HEK293T (cell line): ENCODE data around the gene SNX4.
"Not testable (repeated sequence)": the region's sequence is repeated elsewhere in the genome, so short reads cannot be mapped to it uniquely, and the experiment has no call there.

Source experiments
- CTCF ChIA-PET: fragments of 350-600 bp; formaldehyde crosslinking; extraction: SDS; loops from one replicate; lab custom pipeline; 2021; ENCODE audit warnings: antibody characterized with exemption, inconsistent platforms; lab: Yijun Ruan, JAX
- POLR2A ChIA-PET: fragments of 350-600 bp; formaldehyde crosslinking; extraction: SDS; loops from one replicate; lab custom pipeline; 2020; ENCODE audit warnings: antibody characterized with exemption, inconsistent platforms; lab: Yijun Ruan, JAX
- DNase-seq: peaks from one replicate; pipeline ENCODE4 v3.0.0; 2012; ENCODE audit warnings: mixed read lengths; ENCODE audit errors: extremely low spot score
- ARNT ChIP-seq: fragments of 450-650 bp; IDR thresholded peaks from 2 replicates; pipeline ENCODE4 v1.6.1; 2017; ENCODE audit warnings: mild to moderate bottlenecking
- BHLHE40 ChIP-seq: fragments of 450-650 bp; IDR thresholded peaks from 2 replicates; pipeline ENCODE4 v1.6.1; 2016; ENCODE audit warnings: mild to moderate bottlenecking, moderate library complexity, borderline replicate concordance
- CTBP1 ChIP-seq: fragments of 450-650 bp; IDR thresholded peaks from 2 replicates; pipeline ENCODE4 v1.6.1; 2016; ENCODE audit warnings: borderline replicate concordance
- ELF4 ChIP-seq: fragments of 450-650 bp; IDR thresholded peaks from 2 replicates; pipeline ENCODE4 v1.6.1; 2017; ENCODE audit warnings: antibody characterized with exemption
- FOXA1 ChIP-seq: fragments of 450-650 bp; IDR thresholded peaks from 2 replicates; pipeline ENCODE4 v1.6.1; 2016; ENCODE audit warnings: mild to moderate bottlenecking
- FOXK2 ChIP-seq: fragments of 450-650 bp; IDR thresholded peaks from 2 replicates; pipeline ENCODE4 v1.6.1; 2016; ENCODE audit warnings: mild to moderate bottlenecking
- FOXM1 ChIP-seq: fragments of 450-650 bp; IDR thresholded peaks from 2 replicates; pipeline ENCODE4 v1.6.1; 2017; ENCODE audit warnings: mild to moderate bottlenecking, borderline replicate concordance
- HDGF ChIP-seq: fragments of 450-650 bp; IDR thresholded peaks from 2 replicates; pipeline ENCODE4 v1.6.1; 2017; ENCODE audit warnings: antibody characterized with exemption, borderline replicate concordance
- L3MBTL2 ChIP-seq: fragments of 450-650 bp; conservative IDR thresholded peaks from 2 replicates; pipeline ENCODE4 v1.6.1; 2016; ENCODE audit warnings: mild to moderate bottlenecking
- LEF1 ChIP-seq: fragments of 450-650 bp; IDR thresholded peaks from 2 replicates; pipeline ENCODE4 v1.6.1; 2017; ENCODE audit warnings: mild to moderate bottlenecking, borderline replicate concordance
- NFRKB ChIP-seq: fragments of 450-650 bp; IDR thresholded peaks from 2 replicates; pipeline ENCODE4 v1.6.1; 2016; ENCODE audit warnings: mild to moderate bottlenecking, moderate library complexity
- PKNOX1 ChIP-seq: fragments of 450-650 bp; IDR thresholded peaks from 2 replicates; pipeline ENCODE4 v1.6.1; 2016
- SP1 ChIP-seq: fragments of 450-650 bp; IDR thresholded peaks from 2 replicates; pipeline ENCODE4 v1.6.1; 2017
- SUZ12 ChIP-seq: fragments of 450-650 bp; IDR thresholded peaks from 2 replicates; pipeline ENCODE4 v1.6.1; 2016; ENCODE audit warnings: mild to moderate bottlenecking
- TARDBP ChIP-seq: fragments of 450-650 bp; IDR thresholded peaks from 2 replicates; pipeline ENCODE4 v1.6.1; 2016
- ZNF384 ChIP-seq: fragments of 450-650 bp; IDR thresholded peaks from 2 replicates; pipeline ENCODE4 v1.6.1; 2016

Gene SNX4

GRCh38 chr3:125519678-125520562 lies at the start of gene SNX4:
Gene SNX4 (minus strand): TSS chr3:125520202. CDS start chr3:125520172, 30 bp downstream.
- ChIA-PET CTCF (interaction anchor here (0.6 kb wide), 1 partner anchor 31 kb away, joined by 3 read pairs; no protein-coding TSS in a partner anchor), POLR2A (interaction anchor here (0.8 to 1.8 kb wide), 6 partner anchors 8 to 77 kb away, joined by 3 to 8 read pairs (median 4); no protein-coding TSS in a partner anchor)
- peak; percentile 94 for DNase-seq
- no peak for TF ChIP-seq HDGF
- no peak for TF ChIP-seq PKNOX1
- no peak for TF ChIP-seq FOXK2
- no peak for TF ChIP-seq TARDBP
- TF ChIP-seq NFRKB, result no peak
- no peak for TF ChIP-seq FOXA1
- no peak for TF ChIP-seq SP1

- TF ChIP-seq PKNOX1 (no peak), FOXK2 (no peak), BHLHE40 (no peak), SUZ12 (no peak), SP1 (no peak), ARNT (no peak), FOXA1 (no peak), HDGF (no peak), CTBP1 (no peak), ELF4 (no peak), ZNF384 (no peak)
- no peak for DNase-seq
- ChIA-PET CTCF (no interaction called here), POLR2A (no interaction called here)
Measured at GRCh38 chr3:125556314-125556713, 36.3 kb upstream of the SNX4 start.

- POLR2A ChIA-PET, result no interaction called here
- DNase-seq, result no peak
- TF ChIP-seq FOXK2, result no peak
- no peak for TF ChIP-seq CTBP1
- no peak for TF ChIP-seq LEF1
- TF ChIP-seq ELF4, result no peak
- no peak for TF ChIP-seq ZNF384
- no peak for TF ChIP-seq BHLHE40
- no peak for TF ChIP-seq ARNT
- TF ChIP-seq PKNOX1, result no peak
- no peak for TF ChIP-seq TARDBP
- no peak for TF ChIP-seq NFRKB
- no peak for TF ChIP-seq FOXM1
- no peak for TF ChIP-seq SP1
- TF ChIP-seq SUZ12, result no peak
- no peak for TF ChIP-seq FOXA1
- CTCF ChIA-PET, result no interaction called here
Measured at GRCh38 chr3:125552401-125552800, 32.4 kb upstream of the SNX4 start.

- no peak for DNase-seq
- POLR2A ChIA-PET, result interaction anchor here (1.6 kb wide), 1 partner anchor 9 kb away, joined by 5 read pairs; the partner anchor contains the start of gene SNX4
- CTCF ChIA-PET, result no interaction called here
- TF ChIP-seq ARNT (no peak), FOXA1 (no peak), FOXK2 (no peak), TARDBP (no peak), FOXM1 (no peak), NFRKB (no peak)
Measured at GRCh38 chr3:125528920-125529319, 8.9 kb upstream of the SNX4 start.

- ChIA-PET CTCF (no interaction called here), POLR2A (no interaction called here)
- TF ChIP-seq FOXA1 (no peak), L3MBTL2 (no peak), NFRKB (no peak), HDGF (no peak), FOXM1 (no peak), SP1 (no peak), ARNT (no peak), LEF1 (no peak), PKNOX1 (no peak), SUZ12 (no peak), TARDBP (no peak), CTBP1 (no peak), ELF4 (no peak), ZNF384 (no peak), BHLHE40 (no peak), FOXK2 (no peak)
- DNase-seq, result no peak
Measured at GRCh38 chr3:125525153-125525552, 5.2 kb upstream of the SNX4 start.

GRCh38 chr3:125520563-125520919 lies 539 bp upstream of the SNX4 start:
- CTCF ChIA-PET, result interaction anchor here (0.6 kb wide), 1 partner anchor 30 kb away, joined by 3 read pairs; no protein-coding TSS in a partner anchor
- DNase-seq, result not testable (repeated sequence)
- POLR2A ChIA-PET, result interaction anchor here (0.8 to 1.8 kb wide), 6 partner anchors 8 to 77 kb away, joined by 3 to 8 read pairs (median 4); no protein-coding TSS in a partner anchor
